Activated naive CD4-positive, alpha-beta T cell treated with anti-CD3 and anti-CD28 coated beads, Interleukin-2, amount 50 U/mL, for 16 hours (primary cell): ENCODE measurements around the gene NUP214.
"Not testable (repeated sequence)": the region's sequence is repeated elsewhere in the genome, so short reads cannot be mapped to it uniquely, and the experiment has no call there.

ENCODE experiments used
- DNase-seq: peaks from one replicate; pipeline ENCODE4 v3.0.0-alpha.2; 2020

NUP214 gene

DNA sequence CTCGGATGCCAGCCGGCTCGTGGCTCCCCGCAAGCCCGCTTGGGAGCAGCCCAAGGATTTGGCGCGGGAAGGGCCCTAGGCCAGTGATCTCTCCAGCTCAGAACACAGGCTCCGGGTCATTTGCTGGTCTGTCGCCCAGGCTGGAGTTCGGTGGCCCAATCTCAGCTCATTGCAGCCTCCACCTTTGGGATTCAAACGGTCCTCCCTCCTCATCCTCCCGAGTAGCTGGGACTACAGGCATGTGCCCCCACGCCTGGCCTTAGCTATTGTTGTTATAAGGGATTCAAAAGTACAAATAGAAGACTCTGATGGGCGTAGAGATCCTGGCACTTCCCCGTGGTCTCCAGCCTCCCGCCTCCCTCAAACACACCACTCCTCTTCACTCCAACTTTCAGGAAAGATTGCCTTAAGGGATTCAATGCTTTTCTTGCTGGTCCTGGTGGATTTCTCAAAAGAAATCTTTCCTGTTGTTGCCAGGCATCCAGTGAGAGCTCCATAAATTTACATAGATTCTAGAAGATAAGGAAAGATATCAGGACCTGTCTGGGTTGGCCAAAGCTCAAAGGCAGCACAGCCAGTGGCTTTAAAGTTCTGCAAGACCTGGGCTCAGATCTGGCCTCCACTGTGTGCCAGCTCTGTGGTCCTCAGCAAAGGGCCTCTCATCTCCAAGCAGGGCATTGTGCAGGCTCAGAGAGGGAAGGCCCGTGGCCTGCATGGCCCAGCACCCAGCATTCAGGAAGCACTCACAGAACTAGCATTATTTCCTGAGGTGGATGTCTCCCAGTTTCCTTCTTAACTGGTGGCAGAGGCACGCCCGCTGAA lies 28.0 kb upstream of the NUP214 start:
- no peak for DNase-seq

DNA sequence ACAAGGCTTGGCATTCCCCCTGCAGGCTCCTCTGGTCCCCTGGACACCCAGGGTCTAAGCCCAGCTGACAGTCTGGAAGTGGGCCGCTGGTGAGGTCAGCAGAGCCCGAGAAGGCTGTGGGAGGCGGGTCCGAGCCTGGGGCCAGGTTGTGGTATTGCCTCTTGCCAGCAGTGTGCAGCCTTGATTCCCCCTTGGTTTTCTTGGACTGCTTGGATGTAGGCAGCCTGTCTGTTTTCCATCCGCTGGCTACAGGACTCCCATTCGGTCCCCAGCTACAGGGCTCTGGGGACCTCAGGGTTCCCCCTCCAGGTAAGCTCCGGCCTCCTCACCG lies 27.5 kb upstream of the NUP214 start:
- DNase-seq = no peak

DNA sequence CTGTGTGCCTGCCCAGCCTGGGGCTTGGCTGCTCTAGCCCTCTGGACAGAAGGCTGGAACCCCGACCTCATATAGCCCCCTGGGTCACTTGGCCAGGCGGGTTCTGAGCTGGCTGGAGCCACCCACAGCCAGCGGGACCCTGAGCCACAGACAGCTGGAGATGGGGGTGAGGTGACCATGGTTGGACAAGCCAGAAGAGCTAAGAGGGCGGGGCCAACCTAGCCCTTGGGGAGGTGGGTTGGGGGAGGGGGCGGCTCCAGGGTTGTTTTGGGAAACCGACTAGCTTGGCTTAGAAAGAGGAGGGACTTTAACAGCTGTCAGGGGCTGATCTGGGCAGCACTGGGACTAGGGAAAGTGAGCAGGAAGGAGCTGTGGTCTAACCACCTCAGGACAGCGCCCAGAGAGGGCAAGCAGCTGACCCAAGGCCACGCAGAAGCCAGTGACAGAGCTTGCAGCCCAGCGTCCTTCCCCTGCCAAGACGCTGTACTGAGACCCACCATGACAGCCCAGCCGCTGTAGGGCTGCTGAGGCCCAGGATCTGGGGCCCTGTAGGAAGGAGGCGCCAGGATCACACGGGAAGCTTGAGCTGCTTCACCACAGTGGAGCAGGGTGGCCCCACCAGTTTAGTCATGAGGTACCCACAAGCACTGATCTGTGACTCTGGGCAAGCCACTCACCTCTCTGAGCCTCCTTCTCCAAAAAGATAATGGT lies 26.8 kb upstream of the NUP214 start:
- no peak for DNase-seq

DNA sequence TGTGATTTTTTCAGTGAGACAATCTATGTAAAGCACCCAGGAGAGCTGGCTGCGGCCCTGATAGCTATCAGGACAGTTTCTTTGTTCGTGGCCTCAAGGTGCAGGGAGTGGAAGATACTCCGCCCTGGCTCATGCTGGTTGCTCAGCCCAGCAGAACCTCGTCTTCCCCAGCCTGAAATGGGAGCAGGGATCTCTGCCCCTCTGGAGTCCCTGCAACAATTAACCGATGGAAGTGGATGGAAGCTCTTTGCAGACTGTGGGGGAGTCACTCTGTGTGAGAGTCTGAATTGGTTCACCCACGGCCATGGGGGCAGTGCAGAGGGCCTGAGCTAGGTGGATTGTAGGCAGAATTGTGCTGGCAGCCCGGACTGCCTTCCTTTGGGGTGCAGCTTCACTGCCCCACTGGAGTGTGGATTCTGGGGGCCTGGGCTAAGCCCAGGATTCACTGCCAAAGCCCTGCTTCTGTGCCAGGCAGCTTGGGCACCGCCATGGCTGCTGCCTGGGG lies 26.2 kb upstream of the NUP214 start:
- DNase-seq = no peak

DNA sequence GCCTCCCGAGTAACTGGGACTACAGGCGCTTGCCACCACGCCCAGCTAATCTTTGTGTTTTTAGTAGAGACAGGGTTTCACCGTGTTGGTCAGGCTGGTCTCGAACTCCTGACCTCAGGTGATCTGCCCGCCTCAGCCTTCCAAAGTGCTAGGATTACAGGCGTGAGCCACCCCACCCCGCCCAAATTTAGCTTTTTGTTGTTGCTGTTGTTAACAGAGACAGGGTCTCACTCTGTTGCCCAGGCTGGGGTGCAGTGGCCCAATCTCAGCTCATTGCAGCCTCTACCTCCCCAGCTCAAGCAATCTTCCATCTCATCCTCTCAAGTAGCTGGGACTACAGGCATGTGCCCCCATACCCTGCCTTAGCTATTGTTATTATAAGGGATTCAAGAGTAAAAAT lies 25.5 kb upstream of the NUP214 start:
- not testable (repeated sequence) for DNase-seq

DNA sequence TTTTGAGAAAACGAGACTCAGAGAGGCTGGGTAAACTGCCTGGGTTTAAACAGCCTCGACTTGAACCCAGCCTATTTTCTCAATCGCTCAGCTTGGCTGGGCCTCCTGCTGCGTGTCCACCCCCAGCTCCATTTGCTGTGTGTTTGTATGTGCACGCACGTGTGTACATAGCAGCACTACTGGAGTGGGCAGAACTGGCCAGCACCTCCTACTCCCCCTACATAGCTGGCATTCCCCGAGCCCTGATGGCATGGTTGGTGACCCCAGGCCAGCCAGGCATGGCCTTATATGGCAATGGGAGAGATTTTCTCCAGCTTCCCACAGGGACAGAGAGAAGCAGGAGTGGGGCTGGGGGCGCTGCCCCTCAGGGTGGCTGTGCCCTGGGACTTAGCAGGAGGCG lies 24.9 kb upstream of the NUP214 start:
- DNase-seq = no peak

DNA sequence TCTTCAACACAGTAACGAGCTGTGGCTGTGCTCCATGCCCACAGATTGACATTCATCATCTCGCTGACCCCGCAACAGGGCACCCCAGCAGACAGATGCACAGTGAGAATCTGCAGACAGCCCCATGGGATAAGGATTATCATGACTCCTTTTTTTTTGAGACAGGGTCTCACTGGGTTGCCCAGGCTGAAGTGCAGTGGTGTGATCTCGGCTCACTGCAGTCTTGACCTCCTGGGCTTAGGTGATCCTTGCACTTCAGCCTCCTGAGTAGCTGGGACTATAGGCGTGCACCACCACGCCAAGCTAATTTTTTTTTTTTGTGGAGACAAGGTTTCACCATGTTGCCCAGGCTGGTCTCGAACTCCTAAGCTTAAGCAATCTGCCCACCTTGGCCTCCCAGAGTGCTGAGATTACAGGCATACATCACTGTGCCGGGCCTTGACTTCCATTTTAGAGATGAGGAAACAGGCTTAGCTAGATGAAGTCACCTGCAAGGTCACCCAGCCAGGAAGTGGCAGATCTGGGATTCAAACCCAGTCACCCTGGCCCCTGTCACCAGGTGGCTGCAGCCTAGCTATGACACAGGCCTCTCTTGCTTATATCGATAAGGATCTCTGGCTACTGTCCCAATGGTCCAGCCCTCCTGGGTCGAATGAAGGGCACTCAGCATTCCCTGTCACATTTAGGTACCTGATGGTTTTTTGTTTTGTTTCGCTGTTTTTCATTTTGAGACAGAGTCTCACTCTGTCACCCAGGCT lies 24.0 kb upstream of the NUP214 start:
- DNase-seq = no peak

DNA sequence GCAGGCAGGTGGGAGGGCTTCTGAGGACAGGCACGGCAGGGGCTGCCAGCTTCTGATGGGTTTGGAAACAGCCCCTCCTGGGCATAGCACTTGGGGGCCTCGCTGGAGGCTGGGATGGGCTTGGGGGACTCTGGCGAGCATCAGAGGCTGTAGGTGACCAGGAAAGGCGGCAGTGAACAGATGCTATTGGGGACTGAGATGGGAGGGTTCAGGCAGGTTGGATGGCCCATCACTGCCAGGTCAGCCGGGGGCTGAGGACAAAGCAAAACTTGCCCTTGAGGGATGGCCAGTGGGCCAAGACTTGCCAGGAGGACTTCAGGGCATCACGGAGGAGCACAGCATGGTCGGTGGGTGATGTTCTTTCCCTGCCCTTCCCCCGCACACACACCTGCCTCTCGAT lies 22.4 kb upstream of the NUP214 start:
- no peak for DNase-seq

DNA sequence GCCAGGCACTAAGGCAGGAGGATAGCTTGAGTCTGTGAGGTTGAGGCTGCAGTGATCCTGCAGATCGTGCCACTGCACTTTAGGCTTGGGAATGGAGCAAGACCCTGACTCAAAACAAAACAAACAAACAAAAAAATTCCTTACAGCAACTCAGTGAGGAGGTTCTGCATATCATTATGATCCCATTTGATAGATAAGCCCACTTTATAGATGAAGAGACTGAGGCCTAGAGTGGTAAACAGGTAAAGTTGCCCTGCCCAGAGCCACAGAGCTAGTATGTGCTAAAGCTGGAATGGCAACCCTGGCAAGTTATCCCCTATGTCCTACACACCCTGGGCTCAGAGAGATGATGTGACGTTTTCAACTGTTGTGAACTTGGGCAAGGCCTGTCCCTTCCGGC lies 21.9 kb upstream of the NUP214 start:
- DNase-seq = no peak

DNA sequence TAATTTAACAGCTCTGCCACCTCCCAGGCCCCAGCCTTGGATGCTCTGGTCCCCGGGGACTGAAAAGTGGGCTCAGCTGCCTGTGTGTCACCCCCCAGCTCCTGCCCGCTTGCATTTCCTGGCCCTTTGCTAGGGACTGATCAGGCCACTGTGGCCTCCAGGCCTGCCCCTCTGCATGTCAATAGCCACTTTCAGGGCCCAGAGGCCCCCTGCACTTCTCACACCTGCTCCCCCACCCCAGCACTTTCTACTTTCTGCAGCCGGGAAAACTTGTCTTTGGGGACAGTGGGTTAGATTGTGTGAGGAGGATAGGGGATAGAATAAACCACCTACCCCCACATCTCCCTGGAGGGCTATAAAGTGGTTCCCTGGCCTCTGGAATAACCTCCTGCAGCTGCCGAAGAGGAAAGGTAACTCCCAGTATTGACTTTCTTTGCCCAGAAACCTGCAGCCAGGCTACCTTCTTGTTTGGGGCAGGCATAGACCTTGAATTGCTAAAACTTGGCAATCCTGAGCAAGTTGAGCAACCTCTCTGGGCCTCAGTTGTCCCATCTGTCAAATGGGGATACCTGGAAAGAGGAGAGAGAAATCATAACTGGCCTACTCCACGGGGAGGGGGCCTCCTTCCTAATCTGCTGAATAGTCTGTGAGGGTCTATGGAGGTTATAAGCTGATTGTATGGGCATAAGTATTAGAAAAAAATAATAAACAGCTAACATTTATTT lies 21.2 kb upstream of the NUP214 start:
- DNase-seq = no peak

DNA sequence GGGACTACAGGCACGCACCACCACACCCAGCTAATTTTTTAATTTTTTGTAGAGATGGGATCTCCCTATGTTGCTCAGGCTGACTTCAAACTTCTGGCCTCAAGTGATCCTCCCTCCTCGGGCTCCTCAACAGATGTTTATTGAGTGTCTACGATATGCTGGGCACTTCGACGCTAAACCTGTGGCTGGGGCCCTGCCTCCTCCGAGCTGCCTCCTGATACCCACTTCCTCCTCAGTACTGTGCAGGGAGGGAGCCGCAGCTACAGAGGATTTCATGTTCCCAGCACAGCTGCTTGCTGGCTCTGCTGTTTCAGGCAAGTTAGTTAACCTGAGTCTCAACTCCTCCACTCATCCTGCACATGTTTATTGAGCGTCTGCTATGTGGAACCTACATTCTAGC lies 19.4 kb upstream of the NUP214 start:
- no peak for DNase-seq

DNA sequence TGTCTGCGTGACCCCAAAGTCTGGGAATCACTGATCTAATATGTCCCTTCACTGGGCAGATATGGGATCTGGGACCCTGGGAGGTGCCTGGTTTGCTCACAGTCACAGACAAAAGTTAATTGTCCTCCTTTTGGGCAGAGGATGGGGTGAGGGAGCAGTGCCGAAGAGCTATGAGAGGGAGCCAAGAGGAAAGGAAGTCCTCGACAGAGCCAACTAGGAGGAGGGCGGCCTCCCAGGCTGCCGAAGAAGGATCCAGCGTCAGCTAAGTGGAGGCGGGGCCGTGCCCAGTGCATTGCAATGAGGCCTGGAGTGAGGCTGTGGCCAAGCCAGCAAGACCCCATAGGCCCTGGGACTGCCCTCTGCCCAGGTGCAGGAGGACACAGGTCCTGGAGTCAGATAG lies 17.6 kb upstream of the NUP214 start:
- DNase-seq = no peak

DNA sequence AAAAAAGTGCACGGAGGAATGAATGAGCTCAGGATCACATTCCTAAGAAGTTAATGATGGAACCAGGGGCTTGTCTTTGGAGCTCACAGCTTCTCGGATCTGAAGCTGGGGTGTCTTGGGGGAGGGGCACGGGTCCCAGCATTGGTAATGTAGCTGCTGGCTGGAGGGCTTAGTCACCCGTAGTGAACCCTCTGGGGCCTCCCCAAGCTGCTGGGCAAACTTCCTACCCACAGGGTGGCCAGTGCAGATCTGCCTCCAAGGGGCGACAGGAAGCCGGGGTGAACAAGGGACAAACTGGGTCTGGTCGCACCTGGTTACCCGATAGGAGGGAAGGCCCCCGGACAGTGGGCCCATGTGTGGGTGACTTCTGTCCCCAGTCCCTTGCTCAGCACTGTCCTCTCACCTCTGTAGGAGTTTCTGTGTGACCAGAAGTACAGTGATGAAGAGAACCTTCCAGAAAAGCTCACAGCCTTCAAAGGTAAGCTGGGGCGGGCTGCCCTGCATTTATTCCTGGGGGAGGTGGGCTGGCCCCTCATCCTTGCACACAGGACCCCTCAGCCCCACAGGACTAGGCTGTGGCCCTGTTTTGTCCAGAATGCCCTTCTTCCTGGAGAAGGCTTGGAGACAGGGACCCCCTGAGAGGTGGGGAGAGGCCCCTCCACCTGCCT lies 14.1 kb upstream of the NUP214 start:
- no peak for DNase-seq

DNA sequence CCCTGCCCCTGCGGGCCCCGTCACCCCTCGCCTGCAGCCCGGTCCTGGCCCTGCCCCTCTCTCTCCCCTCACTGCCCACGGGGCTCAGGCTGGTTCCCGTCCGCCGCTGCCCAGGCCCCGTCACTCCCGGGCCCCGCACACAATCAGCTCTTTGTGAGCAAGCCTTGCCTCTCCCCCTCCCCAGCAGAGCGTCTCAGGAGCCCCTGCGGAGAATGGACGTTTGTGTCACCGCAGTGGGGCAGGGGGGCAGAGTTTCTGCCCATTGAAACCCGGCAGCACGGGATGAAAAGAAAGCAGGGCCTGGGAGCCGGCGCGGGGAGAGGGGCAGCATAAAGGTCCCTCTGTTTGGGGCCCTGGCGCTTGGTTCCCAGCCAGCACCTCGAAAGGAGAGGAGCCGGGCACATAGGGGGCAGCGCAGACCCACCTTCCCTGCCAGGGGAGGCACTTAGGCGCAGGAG lies 13.5 kb upstream of the NUP214 start:
- no peak for DNase-seq

DNA sequence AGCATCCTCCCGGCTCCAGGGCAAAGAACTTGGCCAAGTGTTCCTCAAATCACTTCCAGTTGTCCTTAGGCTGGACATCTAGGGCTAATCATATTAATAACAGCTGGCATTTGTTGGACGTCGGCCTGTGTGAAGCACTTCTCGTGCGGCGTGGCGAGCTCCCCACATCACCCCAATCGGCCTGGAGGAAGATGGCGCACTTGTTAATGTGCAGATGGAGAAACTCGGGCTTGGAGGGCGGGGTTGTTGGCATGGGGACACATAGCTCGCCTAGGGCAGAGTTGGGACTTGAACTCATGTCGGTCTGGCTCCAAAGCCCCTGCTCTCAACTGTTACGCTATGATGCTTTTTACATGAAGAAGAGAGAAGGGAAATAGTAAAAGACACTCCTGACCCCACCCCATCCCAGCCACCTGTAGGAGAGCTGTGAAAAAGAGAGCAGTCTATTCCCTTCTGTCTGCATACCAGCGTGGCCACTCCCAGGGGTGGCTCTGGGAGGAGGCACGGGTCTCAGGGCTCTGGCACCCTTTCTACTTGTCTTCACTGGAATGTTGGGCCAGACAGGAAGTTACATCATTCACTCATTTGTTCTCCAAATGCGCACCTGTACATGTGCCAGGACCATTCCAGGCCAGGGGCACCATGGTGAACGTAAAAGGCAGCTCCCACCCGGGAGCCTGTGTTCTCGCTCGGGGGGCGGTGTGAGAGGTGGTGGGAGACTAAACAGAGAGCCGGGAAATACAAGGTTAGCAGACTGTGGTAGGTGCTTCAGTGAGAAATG lies 12.8 kb upstream of the NUP214 start:
- no peak for DNase-seq

DNA sequence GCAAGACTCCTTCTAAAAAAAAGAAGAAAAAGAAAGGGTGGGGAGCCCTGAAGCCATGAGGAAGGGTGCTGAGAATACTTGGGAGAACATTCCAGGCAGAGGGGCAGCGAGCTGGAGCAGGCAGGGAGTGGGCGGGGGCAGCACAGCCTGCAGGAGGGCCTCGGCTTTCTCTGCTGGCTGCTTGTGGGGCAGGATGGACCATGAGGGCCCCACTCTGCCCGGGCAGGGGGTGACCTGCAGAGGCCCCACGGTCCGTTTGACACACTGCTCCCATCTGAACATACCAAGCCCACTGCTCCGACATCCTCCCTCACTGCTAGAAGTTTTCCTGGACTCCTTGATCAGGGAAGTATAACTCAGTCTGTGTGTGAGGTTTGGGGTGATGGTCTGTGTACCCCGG lies 11.7 kb upstream of the NUP214 start:
- no peak for DNase-seq

DNA sequence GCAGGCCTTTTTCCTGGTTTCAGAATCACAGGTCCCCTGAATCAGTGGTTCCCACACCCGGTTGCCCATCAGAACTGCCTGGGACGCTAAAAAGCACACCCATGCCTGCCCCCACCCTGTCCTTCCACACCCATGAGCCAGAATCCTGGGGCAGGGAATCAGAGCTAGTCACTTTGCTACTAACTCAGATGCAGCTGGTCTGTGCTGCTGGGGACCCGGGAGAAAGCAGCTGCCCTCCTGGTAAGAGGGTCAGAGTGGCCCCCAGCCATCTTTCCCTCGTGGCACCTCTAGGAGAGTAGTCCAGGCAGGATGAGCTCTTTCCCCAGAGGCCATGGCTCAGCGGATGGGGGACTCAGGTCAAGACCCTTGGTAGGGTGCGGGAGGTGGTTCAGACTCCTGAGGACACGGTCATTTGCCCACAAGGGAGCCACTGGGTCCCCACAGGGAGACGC lies 11.3 kb upstream of the NUP214 start:
- no peak for DNase-seq

DNA sequence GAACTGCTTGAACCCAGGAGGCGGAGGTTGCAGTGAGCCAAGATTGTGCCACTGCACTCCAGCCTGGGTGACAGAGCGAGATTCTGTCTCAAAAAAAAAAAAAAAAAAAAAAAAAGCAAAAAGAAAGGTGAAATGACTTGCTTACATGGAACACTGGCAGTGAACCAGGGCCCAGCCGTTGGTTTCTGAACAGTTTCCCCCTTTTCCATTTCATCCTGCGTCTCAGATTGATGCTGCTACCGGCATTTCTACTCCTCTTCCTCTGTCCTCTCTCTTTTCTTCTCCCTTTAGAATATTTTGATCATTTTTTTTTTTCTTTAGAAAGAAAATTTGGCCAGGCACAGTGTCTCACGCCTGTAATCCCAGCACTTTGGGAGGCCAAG lies 10.0 kb upstream of the NUP214 start:
- not testable (repeated sequence) for DNase-seq

DNA sequence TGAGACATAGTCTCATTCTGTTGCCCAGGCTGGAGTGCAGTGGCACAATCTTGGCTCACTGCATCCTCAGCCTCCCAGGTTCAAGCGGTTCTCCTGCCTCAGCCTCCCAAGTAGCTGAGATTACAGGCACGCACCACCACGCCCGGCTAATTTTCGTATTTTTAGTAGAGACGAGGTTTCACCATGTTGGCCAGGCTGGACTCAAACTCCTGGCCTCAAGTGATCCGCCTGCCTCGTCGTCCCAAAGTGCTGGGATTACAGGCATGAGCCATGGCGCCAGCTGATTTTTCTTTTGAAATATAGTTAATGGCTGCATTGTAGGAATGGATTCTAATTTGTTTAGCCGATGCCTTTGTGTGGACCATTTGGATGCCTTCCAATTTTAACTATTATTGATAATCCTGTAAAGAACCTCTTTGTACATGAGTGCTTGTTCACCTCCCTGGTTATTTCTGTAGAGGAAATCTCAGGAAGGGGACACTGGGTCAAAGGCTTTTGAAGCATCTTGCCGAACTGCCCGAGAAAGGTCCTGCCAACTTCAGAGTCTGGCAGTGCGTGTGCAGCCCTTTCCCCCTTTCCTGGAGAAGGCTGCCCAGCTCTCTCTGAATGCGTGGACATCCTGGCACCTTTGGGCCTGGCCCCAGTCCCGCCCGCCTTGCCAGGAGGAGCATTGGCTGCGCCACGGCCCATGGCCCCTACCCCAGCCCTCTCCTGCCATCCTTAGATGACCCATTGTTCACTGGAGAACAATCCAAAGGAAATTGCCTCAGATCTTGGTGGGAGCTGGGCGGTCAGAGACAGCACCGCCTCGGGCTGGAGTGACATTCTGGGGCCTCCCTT lies 8.9 kb upstream of the NUP214 start:
- no peak for DNase-seq

DNA sequence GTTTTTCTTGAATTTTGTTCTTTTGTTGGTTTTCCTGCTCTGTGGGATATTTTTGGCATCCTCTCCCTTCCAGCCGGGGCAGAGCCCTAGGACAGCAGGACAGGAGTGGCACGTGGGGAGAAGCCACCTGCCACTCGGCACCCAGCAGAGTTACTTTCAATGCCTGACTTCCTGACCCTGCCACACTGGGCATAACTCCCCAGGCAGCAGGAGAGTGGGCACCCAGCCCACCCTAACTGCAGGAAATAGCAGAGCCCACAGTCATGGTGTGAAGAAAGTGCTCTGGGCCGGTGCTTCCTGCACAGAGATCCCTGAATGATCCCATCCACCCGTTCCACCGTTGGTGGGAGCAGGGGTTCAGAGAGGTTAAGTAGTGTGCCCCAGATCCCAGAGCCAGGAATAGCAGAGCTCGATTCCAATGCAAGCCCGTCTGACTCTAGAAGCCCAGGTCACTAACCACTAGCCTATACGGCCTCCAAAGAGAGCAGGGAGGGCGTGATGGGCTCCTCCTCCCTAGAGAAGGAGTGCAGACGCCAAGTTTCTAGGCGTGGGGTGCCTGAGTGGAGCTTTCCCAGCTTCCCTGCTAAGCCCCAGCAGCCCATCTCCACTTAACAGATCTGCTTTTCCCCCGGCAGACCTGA lies 8.1 kb upstream of the NUP214 start:
- DNase-seq = no peak
